ENCODE results near the gene INPP5B. TPM values are rescaled to one million over a fixed set of nuclear protein-coding genes. Genes with fewer than 3 reads are reported as not detected.

The INPP5B gene
- total and polyA plus RNA-seq, 10 of the 15 experiments (the other 5 are each of a cell fraction or from before 2014, with no cell fraction given) = 10.9 to 54.4 (median 26.9) TPM

- Histone ChIP-seq H3K27ac (ENCODE audit: control insufficient read depth, insufficient read depth) (no peak overlapping the region), H3K36me3 (ENCODE audit: control insufficient read depth in 2 of 2, insufficient read depth in 2 of 2, low read length in 1 of 2) (no peaks in the 10 kb centered on the region; a peak in 1 of 4 replicates), H3K4me3 (no peak overlapping the region), H3K9ac (ENCODE audit: control insufficient read depth, insufficient read depth, low read length) (no peak overlapping the region), H4K20me1 (ENCODE audit: control insufficient read depth, insufficient read depth) (no peaks in the 10 kb centered on the region), H3K4me2 (ENCODE audit: control insufficient read depth, insufficient read depth) (peak overlapping the region; percentile 32; the same call in 1 of the 2 replicates), H3K79me2 (ENCODE audit: control insufficient read depth, insufficient read depth, low read length) (peaks cover 5% of the 10 kb centered on the region; the same call in 1 of the 2 replicates), H3K4me1 (ENCODE audit: control insufficient read depth, insufficient read depth, low read length) (peaks cover 27% of the 10 kb centered on the region), H3K27me3 (replicated peaks in 1 of 2; ENCODE audit: control insufficient read depth in 2 of 2, insufficient read depth in 2 of 2, low read length in 1 of 2) (no peaks in the 10 kb centered on the region), H3K9me3 (replicated peaks; ENCODE audit: control insufficient read depth, insufficient read depth, low read length) (no peaks in the 10 kb centered on the region; the same call in 2 of the 3 replicates), H2AFZ (ENCODE audit: control insufficient read depth, low read depth, low read length) (no peak overlapping the region)
- TF ChIP-seq MTA3 (IDR thresholded peaks at IDR 0.05; ENCODE audit: borderline replicate concordance, low read length) = no peak
- TF ChIP-seq, protein P1, sequence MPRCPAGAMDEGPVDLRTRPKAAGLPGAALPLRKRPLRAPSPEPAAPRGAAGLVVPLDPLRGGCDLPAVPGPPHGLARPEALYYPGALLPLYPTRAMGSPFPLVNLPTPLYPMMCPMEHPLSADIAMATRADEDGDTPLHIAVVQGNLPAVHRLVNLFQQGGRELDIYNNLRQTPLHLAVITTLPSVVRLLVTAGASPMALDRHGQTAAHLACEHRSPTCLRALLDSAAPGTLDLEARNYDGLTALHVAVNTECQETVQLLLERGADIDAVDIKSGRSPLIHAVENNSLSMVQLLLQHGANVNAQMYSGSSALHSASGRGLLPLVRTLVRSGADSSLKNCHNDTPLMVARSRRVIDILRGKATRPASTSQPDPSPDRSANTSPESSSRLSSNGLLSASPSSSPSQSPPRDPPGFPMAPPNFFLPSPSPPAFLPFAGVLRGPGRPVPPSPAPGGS (IDR thresholded peaks at IDR 0.05; ENCODE audit: borderline replicate concordance, insufficient read depth, low read depth, low read length, poor library complexity, severe bottlenecking) = no peak
- no peak for TF ChIP-seq BHLHE40 (IDR thresholded peaks at IDR 0.05; ENCODE audit: borderline replicate concordance in 1 of 2, low read depth in 2 of 2, low read length in 1 of 2)
- TF ChIP-seq, protein P2, sequence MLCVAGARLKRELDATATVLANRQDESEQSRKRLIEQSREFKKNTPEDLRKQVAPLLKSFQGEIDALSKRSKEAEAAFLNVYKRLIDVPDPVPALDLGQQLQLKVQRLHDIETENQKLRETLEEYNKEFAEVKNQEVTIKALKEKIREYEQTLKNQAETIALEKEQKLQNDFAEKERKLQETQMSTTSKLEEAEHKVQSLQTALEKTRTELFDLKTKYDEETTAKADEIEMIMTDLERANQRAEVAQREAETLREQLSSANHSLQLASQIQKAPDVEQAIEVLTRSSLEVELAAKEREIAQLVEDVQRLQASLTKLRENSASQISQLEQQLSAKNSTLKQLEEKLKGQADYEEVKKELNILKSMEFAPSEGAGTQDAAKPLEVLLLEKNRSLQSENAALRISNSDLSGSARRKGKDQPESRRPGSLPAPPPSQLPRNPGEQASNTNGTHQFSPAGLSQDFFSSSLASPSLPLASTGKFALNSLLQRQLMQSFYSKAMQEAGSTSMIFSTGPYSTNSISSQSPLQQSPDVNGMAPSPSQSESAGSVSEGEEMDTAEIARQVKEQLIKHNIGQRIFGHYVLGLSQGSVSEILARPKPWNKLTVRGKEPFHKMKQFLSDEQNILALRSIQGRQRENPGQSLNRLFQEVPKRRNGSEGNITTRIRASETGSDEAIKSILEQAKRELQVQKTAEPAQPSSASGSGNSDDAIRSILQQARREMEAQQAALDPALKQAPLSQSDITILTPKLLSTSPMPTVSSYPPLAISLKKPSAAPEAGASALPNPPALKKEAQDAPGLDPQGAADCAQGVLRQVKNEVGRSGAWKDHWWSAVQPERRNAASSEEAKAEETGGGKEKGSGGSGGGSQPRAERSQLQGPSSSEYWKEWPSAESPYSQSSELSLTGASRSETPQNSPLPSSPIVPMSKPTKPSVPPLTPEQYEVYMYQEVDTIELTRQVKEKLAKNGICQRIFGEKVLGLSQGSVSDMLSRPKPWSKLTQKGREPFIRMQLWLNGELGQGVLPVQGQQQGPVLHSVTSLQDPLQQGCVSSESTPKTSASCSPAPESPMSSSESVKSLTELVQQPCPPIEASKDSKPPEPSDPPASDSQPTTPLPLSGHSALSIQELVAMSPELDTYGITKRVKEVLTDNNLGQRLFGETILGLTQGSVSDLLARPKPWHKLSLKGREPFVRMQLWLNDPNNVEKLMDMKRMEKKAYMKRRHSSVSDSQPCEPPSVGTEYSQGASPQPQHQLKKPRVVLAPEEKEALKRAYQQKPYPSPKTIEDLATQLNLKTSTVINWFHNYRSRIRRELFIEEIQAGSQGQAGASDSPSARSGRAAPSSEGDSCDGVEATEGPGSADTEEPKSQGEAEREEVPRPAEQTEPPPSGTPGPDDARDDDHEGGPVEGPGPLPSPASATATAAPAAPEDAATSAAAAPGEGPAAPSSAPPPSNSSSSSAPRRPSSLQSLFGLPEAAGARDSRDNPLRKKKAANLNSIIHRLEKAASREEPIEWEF (IDR thresholded peaks at IDR 0.05; ENCODE audit: insufficient replicate concordance, low read depth, low read length) = no peak
- no peak for TF ChIP-seq NFXL1 (IDR thresholded peaks at IDR 0.05; ENCODE audit: borderline replicate concordance)
- no peak for TF ChIP-seq ZNF592 (IDR thresholded peaks at IDR 0.05)
- no peak for TF ChIP-seq CEBPZ (IDR thresholded peaks at IDR 0.05; ENCODE audit: low read depth, low read length)
- CTCF ChIA-PET = no interaction called here
- DNase-seq (ENCODE audit: low read depth, low spot score) = no peak
- POLR2A ChIA-PET = no interaction called here
- intact Hi-C loops (cut with micrococcal nuclease; ENCODE audit: unreplicated experiment) (no loop called here), in situ Hi-C loops (cut with MboI) (no loop called here)
- SMC1A ChIA-PET (ENCODE audit: uncharacterized antibody, unreplicated experiment) = no interaction called here
- BruUV-seq (replicated peaks) = no TSS peak
- RAD21 ChIA-PET (ENCODE audit: unreplicated experiment) = no interaction called here
- no peak for ATAC-seq
- 64% methylated on average over 5 of the region's 5 CpGs for WGBS (ENCODE audit: insufficient coverage, insufficient replicate concordance, low lambda C conversion rate, missing lambda C conversion rate)
- FAIRE-seq = no peak
These were observed 1.6 kb downstream of the INPP5B start for GRCh38 chr1:37945251-37945650.
